ENCODE data around the gene IL16.

DNA sequence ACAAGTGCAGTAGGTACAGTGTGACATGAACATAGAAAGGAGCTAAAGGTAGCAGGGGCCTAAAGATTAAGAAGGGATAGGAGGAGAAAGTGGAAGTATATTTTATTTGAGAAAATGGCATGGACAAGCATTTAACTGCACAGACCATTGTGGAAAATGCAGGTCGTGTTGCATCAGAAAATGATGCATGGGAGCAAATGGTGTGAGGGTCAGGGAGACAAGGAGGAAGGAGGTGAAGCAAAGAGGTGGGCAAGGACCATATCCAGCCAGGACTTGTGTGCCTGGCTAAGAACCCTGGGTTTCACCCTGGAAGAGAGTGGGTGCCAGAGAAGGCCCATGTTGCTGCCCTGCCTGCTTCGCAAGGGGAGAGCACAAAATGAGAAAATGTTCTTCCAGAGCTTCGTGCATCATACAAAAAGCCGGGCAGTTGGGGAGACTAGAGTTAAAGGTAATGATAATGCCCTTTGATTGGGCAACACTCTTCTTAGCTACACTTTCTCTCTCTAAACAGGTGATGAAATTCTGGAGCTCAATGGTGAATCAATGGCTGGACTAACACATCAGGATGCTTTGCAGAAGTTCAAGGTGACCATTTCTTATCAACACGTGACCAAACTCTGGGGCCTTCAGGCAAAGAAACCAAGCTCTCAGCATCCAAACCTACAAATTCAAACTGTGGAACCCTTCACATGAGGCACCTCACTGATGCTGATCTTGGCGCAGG, 81.8 kb downstream of the IL16 start:
- TF ChIP-seq POLR2AphosphoS5 (IDR thresholded peaks at IDR 0.05; ENCODE audit: borderline replicate concordance, low read depth, low read length), result no peak
- TF ChIP-seq EZH2 (IDR thresholded peaks at IDR 0.05), result no peak

Measured in SK-N-MC (cell line).